ENCODE measurements around the gene WDR3.
A peak's percentile ranks its signal among the peaks of the same experiment; 100 is the strongest.

Gene WDR3

DNA sequence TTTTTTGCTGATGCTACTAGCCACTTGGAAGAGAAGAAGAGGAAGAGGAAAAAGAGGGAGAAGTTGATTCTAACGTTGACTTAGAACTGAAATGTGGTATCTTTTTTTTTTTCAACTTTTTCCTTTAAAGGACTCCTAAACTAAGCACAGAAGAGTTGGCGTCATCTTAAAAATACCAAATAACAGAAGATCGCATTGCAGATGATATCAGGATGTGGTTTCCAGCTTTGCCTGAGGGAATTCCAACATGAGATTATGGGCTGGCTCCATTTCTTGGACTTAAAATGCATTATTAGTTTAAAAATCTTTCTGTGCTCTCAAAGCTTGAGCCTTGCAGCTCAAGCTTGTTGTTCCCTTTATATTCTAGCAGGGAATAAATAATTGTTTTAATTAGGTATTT, 29.8 kb downstream of the WDR3 start:
- no peak for DNase-seq

DNA sequence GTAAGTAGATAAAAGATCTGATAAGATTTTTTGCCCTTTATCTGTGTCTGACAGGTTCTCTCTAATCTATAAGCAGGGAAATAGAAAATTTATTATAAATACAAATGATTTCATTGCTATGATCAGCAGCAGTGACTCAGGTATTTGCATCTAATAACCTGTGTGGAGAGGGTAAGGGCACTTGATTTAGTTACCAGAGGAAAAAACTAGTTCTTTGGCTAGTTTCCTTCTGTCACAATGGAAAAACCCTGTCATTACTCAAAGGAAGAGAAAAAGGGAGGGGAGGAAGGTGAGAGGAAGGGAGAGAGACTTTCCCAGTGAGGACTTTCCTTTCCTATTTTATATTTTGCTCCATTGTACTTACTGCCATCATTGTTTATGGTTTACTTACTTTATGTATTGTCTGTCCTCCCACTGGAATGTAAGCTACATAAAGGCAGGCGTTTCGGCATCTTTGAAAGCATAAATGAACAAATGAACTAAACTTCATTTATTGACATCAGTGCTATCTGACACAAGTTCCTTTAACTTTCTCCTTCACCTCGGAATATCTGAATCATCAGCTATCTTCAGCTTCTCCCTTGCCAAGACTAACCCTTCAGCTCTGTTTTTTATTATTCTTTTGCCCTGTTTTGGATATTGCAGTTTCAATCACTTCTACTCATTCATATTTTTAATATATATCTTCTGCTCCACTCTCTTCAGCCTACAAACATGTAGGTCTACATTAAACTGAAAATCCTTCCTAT, 34.9 kb downstream of the WDR3 start:
- DNase-seq = no peak

DNA sequence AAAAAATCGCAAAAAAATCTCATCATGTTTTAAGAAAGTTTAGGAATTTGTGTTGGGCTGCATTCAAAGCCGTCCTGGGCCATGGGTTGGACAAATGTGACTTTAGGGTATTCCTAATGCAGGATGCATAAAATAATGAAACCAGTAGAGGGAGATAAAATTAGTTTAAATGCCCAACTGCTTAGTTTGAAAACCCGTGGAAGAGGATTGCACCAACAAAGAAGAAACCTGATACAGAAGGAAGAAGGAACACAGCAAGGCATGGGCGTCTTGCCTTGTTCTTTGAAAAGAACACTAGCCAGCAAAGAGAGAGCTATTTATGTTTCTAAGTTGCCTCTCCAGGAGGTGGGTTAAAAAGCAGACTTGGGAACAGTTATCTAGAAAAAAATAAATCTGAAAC, 37.9 kb downstream of the WDR3 start:
- DNase-seq = peak; percentile 3 to 29

DNA sequence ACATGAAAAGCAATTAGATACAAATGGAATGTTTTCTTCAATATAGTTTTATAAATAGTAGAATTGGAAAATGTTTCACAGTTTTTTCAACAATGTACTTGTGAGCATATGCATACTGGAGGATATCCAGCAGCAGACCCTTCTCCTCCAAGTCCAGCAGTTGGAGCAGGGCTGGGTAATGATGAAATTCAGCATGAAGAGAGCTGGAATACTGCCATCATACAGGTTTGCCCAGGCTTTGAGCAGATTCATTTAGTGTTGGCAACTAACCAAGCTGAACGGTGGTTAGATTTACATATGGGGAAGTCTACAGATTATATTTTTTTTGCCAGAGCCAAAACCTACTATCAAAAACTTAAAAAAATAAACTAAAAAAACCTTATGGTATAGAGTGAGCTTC, 38.3 kb downstream of the WDR3 start:
- DNase-seq = peak; percentile 46 to 48

DNA sequence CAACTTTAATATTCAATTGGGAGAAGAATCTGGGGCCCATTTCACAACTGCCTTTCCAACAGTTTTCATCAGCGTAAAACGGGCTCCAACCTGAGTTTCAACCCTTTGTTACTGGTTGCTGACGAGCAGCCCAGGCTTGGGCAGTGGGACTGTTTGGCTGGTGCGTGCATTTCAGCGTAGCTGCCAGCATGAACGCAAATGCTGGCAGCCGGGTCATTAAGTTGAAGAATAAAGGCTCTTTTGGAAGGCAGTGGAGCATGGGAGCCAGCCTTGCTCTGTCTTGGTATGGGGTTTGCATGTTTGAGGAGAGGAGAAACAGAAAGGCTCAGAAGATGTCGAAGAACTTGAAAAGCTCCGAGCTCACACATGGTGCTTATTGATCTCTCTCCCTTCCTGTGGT, 40.7 kb downstream of the WDR3 start:
- DNase-seq = no peak

DNA sequence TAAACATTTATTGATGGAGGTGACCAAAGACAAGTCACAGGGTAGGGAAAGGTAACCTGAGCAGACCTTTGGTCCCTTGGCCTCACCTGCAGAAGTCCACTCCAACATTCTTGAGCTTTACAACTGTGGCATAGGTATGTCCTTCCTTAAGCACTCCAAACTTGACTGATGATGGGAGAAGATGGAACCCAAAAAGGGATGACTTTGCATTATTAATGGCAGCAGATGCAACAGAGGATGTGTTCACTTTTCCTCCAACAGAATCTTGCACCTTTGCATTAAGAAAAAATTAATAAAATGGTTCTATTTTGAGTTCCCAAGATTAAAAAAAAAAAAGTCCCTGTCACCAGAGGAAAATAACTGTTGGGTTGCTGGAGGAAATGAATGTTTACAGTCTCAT, 42.2 kb downstream of the WDR3 start:
- no peak for DNase-seq

DNA sequence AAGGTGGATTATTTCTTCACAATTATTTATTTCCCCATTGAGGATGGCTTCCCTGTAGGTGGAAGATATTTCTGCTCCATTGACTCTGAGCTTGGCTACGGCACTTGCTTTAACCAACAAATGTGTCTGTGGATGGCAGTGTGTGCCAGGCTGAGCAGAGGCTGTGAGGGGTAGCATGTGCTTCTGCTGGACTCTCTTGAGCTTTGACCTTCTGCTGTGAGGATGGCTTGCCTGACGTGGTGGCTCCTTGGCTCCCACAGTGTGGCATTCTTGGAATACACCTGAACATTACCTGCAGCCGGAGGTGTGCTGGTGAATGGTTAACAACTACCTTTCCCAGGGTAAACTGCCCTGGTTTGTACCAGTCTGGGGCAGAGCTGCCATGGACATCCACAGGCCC, 46.8 kb downstream of the WDR3 start:
- no peak for DNase-seq

DNA sequence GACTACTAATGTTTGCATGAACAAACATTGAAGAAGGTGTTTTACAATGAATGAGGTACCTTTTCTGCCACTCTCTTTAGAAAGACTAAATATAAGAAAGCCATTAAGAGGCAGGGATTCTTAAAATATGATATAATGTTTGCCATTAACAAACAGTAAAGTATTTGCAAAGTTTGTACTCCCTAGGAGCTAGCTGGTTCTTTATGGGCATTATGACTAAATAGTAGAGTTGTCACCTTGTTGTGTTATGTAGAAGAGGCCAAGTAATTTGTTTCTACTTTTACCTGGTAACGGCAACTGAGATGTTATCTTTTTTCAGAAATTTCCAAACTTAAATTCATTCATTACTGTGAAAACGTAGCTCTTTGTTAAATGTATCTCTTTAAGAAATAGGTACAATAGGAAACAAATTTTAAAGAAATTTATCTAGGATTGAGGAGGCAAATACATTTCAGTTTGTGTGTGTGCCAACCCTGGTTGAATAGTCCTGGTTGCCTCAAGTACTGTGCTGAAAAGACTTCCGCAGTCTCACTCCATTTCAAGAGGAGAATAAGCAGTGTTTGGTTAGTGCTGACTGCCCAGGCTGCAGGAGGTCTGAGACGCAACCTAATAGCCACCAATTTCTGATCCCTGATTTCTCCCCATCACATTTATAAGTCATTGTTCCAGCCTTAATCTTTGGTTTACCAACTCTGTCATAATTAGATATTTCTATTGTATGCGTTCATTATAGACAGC, 52.1 kb downstream of the WDR3 start:
- no peak for DNase-seq

DNA sequence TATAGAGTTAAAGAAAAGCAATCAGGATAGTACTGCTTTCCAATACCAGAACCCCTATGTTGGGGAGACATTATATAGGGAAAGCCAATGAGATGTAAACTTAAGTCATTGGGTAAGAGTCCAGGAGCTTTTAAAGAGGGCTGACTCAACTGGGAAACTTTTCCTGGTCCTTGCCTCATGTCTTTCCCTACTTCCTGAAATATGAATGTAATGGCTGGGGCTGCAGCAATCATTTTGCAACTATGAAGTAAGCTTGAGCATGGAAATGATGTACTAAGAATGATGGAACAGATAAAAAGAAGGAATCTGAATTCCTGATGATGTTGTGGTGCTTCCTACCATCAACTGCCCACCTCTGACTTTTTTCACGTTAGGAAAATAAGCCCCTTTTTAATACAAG, 55.7 kb downstream of the WDR3 start:
- DNase-seq = no peak

DNA sequence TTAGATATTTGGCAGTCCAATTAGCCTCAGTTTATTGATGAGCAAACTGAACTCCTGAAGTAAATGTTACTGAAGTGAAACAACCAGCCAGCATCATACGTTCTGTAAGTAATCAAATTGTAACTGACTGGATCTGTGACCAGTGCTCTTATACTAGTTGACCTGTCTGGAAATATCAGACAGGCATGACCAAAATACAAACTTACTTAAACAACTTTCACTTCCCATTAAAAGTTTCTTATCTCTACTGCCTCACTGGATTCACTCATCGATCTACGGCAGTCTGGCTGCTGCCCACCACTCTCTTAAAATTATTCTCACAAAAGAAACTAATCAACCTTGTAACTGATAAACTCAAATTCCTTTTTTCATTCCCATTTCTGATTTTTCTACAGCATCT, 56.4 kb downstream of the WDR3 start:
- DNase-seq = no peak

DNA sequence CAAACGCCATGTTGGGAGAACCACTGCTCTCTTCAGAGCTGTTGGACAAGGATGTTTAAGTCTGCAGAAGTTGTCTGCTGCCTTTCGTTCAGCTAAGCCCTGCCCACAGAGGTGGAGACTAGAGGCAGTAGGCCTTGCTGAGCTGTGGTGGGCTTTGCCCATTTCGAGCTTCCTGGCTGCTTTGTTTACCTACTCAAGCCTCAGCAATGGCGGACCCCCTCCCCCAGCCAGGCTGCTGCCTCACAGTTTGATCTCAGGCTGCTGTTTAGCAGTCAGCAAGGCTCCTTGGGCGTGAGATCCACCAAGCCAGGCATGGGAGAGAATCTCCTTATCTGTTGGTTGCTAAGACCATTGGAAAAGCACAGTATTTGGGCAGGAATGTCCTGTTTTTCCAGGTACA, 74.8 kb downstream of the WDR3 start:
- no peak for DNase-seq

DNA sequence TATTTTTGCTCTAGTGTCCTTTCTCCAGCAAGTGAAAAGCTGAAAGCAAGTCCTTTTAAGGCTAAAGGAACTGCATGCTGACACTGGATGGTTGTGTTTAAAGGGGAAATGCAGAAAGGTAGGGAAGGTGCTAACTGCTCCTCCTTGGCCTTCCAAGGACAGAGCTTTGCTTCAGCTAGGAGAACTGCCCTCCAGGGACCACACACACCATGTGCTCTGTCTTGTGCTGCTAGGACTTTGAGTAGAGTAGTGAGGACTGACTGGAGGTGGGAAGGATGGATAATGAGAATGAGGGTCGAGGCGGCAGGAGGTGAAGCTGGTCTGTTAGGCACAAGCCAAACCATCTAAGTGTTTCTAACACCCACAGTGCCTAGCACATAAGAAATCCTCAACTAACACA, 77.9 kb downstream of the WDR3 start:
- DNase-seq = no peak

DNA sequence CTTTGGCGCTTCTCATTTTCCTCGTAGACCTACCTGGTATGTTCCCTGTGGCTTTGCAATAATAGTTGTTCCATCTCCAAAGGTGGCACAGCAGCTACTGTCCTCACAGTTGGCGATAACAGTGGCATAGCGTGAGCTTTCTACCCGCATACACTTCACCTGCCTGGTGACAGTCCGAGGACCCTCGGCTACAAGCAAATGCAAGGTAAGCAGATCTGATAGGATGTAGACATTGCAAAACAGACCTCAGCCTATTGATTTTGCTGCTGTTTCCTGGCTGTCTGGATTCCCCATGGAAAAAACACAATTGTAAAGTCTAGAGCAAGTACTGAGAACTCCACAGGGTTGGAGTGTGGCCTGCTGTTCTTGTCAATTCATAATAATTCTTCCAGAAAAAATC, 78.5 kb downstream of the WDR3 start:
- no peak for DNase-seq

DNA sequence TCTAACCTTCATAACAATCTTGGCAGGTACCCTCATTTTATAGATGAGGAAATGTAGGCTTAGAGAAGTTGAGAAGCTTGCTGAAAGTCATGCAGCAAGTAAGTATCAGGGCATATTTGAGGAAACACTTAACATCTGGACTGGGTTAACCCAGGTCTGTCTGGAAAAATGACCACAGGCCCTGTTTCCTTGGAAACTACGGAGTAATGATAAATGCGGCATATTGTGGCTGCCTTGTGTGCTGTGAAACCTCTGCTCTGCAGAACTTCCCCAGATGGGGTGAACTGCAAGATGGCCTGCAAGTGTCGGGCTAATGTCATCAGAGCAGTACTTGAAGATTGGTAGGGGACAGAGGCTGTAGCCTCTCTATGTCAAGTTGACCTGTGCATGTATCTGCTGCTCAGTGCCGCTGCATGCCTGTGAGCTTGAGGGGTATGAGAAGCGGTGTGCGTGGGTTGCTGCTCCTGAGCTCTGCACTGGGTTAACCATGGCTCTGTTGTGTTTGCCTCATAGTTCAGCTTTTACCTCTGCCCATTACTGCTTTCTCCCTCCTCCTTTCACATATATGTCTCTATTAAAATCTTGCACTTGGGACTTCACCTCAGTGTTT, 83.1 kb downstream of the WDR3 start:
- DNase-seq = no peak

DNA sequence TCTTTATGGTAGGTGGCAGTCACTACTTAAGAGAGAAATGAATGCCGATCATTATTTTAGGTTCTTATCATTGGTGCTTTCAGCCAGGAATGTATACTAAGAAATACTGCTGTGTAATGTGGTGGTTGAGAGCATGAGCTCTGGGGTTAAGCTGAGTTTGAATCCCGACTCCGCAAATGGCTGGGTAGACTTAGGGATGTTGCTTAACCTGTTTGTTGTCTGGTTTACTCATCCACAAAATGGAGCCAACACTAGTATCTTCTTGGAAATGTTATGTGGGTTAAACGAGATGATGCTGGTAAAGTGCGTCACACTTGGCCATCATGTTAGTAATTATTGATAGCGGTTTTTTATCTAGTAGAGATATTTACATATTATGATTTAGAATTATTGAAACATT, 83.8 kb downstream of the WDR3 start:
- DNase-seq = no peak

DNA sequence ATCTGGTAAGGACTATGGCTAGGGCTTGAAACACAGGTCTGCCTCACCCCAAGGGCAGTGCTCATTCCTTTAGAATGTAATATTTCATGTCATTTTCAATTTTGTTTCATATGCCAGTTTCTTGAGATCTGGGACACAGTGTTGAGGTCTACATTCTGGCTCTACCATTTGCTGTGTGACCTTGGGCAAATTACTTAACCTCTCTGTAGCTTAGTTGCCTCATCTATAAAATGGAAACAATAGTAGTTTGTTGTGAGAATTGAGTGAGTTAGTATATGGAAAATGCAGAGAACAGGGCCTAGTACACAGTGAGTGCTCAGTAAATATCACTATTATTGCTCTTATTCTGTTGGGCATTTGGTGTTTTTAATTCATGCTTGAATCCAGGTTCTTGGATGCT, 84.4 kb downstream of the WDR3 start:
- no peak for DNase-seq

All from SHP77 (cell line).